ENCODE results near the gene ZCCHC7. TPM values are rescaled to one million over a fixed set of nuclear protein-coding genes. Genes with fewer than 3 reads are reported as not detected.

The ZCCHC7 gene
- polyA plus RNA-seq, 1 donor from 2014 or later, result 10.9 TPM

- Histone ChIP-seq H3K9ac (ENCODE audit: low read length) (no peak overlapping the region), H3K27ac (ENCODE audit: low read length) (no peak overlapping the region), H3K27me3 (ENCODE audit: insufficient read depth, low read depth, low read length) (no peaks in the 10 kb centered on the region), H3K4me3 (ENCODE audit: low read length) (no peak overlapping the region), H3F3A (ENCODE audit: insufficient read depth, low read length, poor library complexity, severe bottlenecking) (no peaks in the 10 kb centered on the region), H2AFZ (ENCODE audit: low read depth, low read length) (no peak overlapping the region), H4K20me1 (ENCODE audit: insufficient read depth) (no peaks in the 10 kb centered on the region), H3K36me3 (ENCODE audit: insufficient read depth, low read length) (no peaks in the 10 kb centered on the region), H3K9me2 (ENCODE audit: insufficient read depth, low read length) (no peaks in the 10 kb centered on the region), H3K4me2 (ENCODE audit: low read length) (no peak overlapping the region), H3K79me2 (replicated peaks; ENCODE audit: insufficient read depth, low read length) (no peaks in the 10 kb centered on the region), H3K9me3 (ENCODE audit: low read length) (no peaks in the 10 kb centered on the region)
- TF ChIP-seq MXI1 (conservative IDR thresholded peaks at IDR 0.05; ENCODE audit: poor library complexity, severe bottlenecking), result no peak
- no peak for TF ChIP-seq SMC3 (conservative IDR thresholded peaks at IDR 0.05; ENCODE audit: poor library complexity)
- TF ChIP-seq, protein P1, sequence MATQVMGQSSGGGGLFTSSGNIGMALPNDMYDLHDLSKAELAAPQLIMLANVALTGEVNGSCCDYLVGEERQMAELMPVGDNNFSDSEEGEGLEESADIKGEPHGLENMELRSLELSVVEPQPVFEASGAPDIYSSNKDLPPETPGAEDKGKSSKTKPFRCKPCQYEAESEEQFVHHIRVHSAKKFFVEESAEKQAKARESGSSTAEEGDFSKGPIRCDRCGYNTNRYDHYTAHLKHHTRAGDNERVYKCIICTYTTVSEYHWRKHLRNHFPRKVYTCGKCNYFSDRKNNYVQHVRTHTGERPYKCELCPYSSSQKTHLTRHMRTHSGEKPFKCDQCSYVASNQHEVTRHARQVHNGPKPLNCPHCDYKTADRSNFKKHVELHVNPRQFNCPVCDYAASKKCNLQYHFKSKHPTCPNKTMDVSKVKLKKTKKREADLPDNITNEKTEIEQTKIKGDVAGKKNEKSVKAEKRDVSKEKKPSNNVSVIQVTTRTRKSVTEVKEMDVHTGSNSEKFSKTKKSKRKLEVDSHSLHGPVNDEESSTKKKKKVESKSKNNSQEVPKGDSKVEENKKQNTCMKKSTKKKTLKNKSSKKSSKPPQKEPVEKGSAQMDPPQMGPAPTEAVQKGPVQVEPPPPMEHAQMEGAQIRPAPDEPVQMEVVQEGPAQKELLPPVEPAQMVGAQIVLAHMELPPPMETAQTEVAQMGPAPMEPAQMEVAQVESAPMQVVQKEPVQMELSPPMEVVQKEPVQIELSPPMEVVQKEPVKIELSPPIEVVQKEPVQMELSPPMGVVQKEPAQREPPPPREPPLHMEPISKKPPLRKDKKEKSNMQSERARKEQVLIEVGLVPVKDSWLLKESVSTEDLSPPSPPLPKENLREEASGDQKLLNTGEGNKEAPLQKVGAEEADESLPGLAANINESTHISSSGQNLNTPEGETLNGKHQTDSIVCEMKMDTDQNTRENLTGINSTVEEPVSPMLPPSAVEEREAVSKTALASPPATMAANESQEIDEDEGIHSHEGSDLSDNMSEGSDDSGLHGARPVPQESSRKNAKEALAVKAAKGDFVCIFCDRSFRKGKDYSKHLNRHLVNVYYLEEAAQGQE (IDR thresholded peaks at IDR 0.05; ENCODE audit: borderline replicate concordance), result no peak
- no peak for TF ChIP-seq TAF1 (IDR thresholded peaks at IDR 0.05; ENCODE audit: low read depth)
- no peak for TF ChIP-seq RAD21 (conservative IDR thresholded peaks at IDR 0.05)
- no peak for TF ChIP-seq POLR2AphosphoS5 (IDR thresholded peaks at IDR 0.05)
- TF ChIP-seq EP300 (conservative IDR thresholded peaks at IDR 0.05; ENCODE audit: poor library complexity, severe bottlenecking), result no peak
- TF ChIP-seq CTCF (IDR thresholded peaks at IDR 0.05; ENCODE audit: poor library complexity, severe bottlenecking), result no peak
- TF ChIP-seq EZH2 (IDR thresholded peaks at IDR 0.05; ENCODE audit: borderline replicate concordance, insufficient read depth, low read length, poor library complexity, severe bottlenecking), result no peak
Observed at GRCh38 chr9:37339923-37340322, 219.5 kb downstream of the ZCCHC7 start.

- TF ChIP-seq RAD21 (conservative IDR thresholded peaks at IDR 0.05) (no peak), TAF1 (IDR thresholded peaks at IDR 0.05; ENCODE audit: low read depth) (no peak), EP300 (conservative IDR thresholded peaks at IDR 0.05; ENCODE audit: poor library complexity, severe bottlenecking) (no peak), EZH2 (IDR thresholded peaks at IDR 0.05; ENCODE audit: borderline replicate concordance, insufficient read depth, low read length, poor library complexity, severe bottlenecking) (no peak), POLR2AphosphoS5 (IDR thresholded peaks at IDR 0.05) (no peak), SMC3 (conservative IDR thresholded peaks at IDR 0.05; ENCODE audit: poor library complexity) (no peak), CTCF (IDR thresholded peaks at IDR 0.05; ENCODE audit: poor library complexity, severe bottlenecking) (no peak), MXI1 (conservative IDR thresholded peaks at IDR 0.05; ENCODE audit: poor library complexity, severe bottlenecking) (no peak)
- TF ChIP-seq, protein P1 (IDR thresholded peaks at IDR 0.05; ENCODE audit: borderline replicate concordance), result no peak
Observed at GRCh38 chr9:37340961-37341360, 220.6 kb downstream of the ZCCHC7 start.

More at GRCh38 chr9:37340961-37341360, 220.6 kb downstream of the ZCCHC7 start:
- H3K27ac ChIP-seq (ENCODE audit: low read length), result no peak overlapping the region
- H3K4me2 ChIP-seq (ENCODE audit: low read length), result no peak overlapping the region
- H3K27me3 ChIP-seq (ENCODE audit: insufficient read depth, low read depth, low read length), result no peaks in the 10 kb centered on the region
- H2AFZ ChIP-seq (ENCODE audit: low read depth, low read length), result no peak overlapping the region
- no peaks in the 10 kb centered on the region for H3K36me3 ChIP-seq (ENCODE audit: insufficient read depth, low read length)
- H3F3A ChIP-seq (ENCODE audit: insufficient read depth, low read length, poor library complexity, severe bottlenecking), result no peaks in the 10 kb centered on the region
- H3K9me3 ChIP-seq (ENCODE audit: low read length), result no peaks in the 10 kb centered on the region
- H3K79me2 ChIP-seq (replicated peaks; ENCODE audit: insufficient read depth, low read length), result no peaks in the 10 kb centered on the region
- H3K9me2 ChIP-seq (ENCODE audit: insufficient read depth, low read length), result no peaks in the 10 kb centered on the region
- H3K4me3 ChIP-seq (ENCODE audit: low read length), result no peak overlapping the region
- H4K20me1 ChIP-seq (ENCODE audit: insufficient read depth), result no peaks in the 10 kb centered on the region
- no peak overlapping the region for H3K9ac ChIP-seq (ENCODE audit: low read length)

All from neural cell (in vitro differentiated cells).